ENCODE data around the gene ARHGAP10.

DNA sequence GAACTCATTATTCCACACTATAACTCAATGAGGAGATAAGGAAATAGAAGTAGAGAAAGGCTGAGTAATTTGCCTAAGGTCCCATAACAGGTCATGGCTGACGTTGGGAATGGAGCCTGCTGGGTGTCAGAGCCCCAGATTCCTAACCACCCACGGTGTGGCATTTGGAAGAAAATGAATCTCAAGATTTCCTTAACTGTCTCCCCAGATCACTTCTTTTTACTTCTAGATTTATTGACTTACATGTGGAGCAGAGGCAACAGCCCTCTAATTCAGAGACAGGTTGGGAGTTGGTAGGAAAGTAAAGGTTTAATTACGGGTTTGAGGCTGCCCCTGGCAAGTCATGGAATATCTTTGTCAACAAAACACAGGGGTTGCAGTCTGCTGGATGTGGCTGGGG is 134.0 kb downstream of the ARHGAP10 start:
- TF ChIP-seq, protein P1, sequence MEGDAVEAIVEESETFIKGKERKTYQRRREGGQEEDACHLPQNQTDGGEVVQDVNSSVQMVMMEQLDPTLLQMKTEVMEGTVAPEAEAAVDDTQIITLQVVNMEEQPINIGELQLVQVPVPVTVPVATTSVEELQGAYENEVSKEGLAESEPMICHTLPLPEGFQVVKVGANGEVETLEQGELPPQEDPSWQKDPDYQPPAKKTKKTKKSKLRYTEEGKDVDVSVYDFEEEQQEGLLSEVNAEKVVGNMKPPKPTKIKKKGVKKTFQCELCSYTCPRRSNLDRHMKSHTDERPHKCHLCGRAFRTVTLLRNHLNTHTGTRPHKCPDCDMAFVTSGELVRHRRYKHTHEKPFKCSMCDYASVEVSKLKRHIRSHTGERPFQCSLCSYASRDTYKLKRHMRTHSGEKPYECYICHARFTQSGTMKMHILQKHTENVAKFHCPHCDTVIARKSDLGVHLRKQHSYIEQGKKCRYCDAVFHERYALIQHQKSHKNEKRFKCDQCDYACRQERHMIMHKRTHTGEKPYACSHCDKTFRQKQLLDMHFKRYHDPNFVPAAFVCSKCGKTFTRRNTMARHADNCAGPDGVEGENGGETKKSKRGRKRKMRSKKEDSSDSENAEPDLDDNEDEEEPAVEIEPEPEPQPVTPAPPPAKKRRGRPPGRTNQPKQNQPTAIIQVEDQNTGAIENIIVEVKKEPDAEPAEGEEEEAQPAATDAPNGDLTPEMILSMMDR (IDR thresholded peaks at IDR 0.05): no peak
- TF ChIP-seq POLR2A (IDR thresholded peaks at IDR 0.05): no peak

Measured in testis (tissue), 2 donors.